H9 (cell line): ENCODE results near the gene ELFN2. TPM values are rescaled to one million over a fixed set of nuclear protein-coding genes. Genes with fewer than 3 reads are reported as not detected.

Experiments used
- DNase-seq: peaks from one replicate; pipeline ENCODE4 v3.0.0-alpha.2; 2017
- H2AFZ ChIP-seq: one replicate; pipeline ENCODE4 v1.6.1; 2013; ENCODE audit warnings: mild to moderate bottlenecking, low read length, control low read depth, moderate library complexity
- H2AK5ac ChIP-seq: 2 replicates; pipeline ENCODE4 v1.6.1; 2013; ENCODE audit warnings: low read length, control low read depth, mixed read lengths; ENCODE audit not compliant: insufficient read length
- H2BK120ac ChIP-seq: one replicate; pipeline ENCODE4 v1.6.1; 2013; ENCODE audit warnings: low read depth, mild to moderate bottlenecking, low read length, control low read depth, inconsistent platforms; ENCODE audit not compliant: poor library complexity, severe bottlenecking
- H2BK12ac ChIP-seq: 2 replicates; pipeline ENCODE4 v1.6.1; 2013; ENCODE audit warnings: low read length, control low read depth, mixed read lengths, low read depth; ENCODE audit not compliant: insufficient read length
- H2BK15ac ChIP-seq: 2 replicates; pipeline ENCODE4 v1.6.1; 2013; ENCODE audit warnings: low read depth, low read length, control low read depth
- H2BK20ac ChIP-seq: one replicate; pipeline ENCODE4 v1.6.1; 2013; ENCODE audit warnings: low read depth, mild to moderate bottlenecking, low read length, control low read depth, inconsistent platforms; ENCODE audit not compliant: poor library complexity, severe bottlenecking
- H2BK5ac ChIP-seq: 2 replicates; pipeline ENCODE4 v1.6.1; 2013; ENCODE audit warnings: low read length, control low read depth, mixed read lengths; ENCODE audit not compliant: insufficient read length
- H3K14ac ChIP-seq: 2 replicates; pipeline ENCODE4 v1.6.1; 2013; ENCODE audit warnings: low read length, control low read depth; ENCODE audit not compliant: insufficient read depth
- H3K18ac ChIP-seq: 2 replicates; pipeline ENCODE4 v1.6.1; 2013; ENCODE audit warnings: low read depth, mild to moderate bottlenecking, mixed read lengths, low read length, control low read depth; ENCODE audit not compliant: insufficient read length
- H3K23ac ChIP-seq: 2 replicates; pipeline ENCODE4 v1.6.1; 2013; ENCODE audit warnings: low read length, control low read depth, mixed read lengths, low read depth; ENCODE audit not compliant: insufficient read length
- H3K23me2 ChIP-seq: 2 replicates; pipeline ENCODE4 v1.6.1; 2013; ENCODE audit warnings: low read depth, mild to moderate bottlenecking, mixed read lengths, low read length, control low read depth; ENCODE audit not compliant: insufficient read length, poor library complexity, severe bottlenecking
- H3K27ac ChIP-seq: 2 replicates; pipeline ENCODE4 v1.5.1; 2013; ENCODE audit warnings: low read length, control low read depth, mixed read lengths, low read depth; ENCODE audit not compliant: insufficient read length
- H3K27me3 ChIP-seq: 2 replicates; pipeline ENCODE4 v1.6.1; 2013; ENCODE audit warnings: low read length, control low read depth, inconsistent platforms; ENCODE audit not compliant: insufficient read depth
- H3K4ac ChIP-seq: 2 replicates; pipeline ENCODE4 v1.6.1; 2013; ENCODE audit warnings: low read depth, mild to moderate bottlenecking, control low read depth, inconsistent platforms, low read length, moderate library complexity
- H3K4me1 ChIP-seq: 2 replicates; pipeline ENCODE4 v1.6.1; 2013; ENCODE audit warnings: low read length, control low read depth, inconsistent platforms; ENCODE audit not compliant: insufficient read depth
- H3K4me2 ChIP-seq: 2 replicates; pipeline ENCODE4 v1.6.1; 2013; ENCODE audit warnings: low read length, control low read depth, mixed read lengths; ENCODE audit not compliant: insufficient read length, insufficient read depth
- H3K56ac ChIP-seq: 2 replicates; pipeline ENCODE4 v1.6.1; 2013; ENCODE audit warnings: low read depth, mild to moderate bottlenecking, mixed read lengths, low read length, control low read depth; ENCODE audit not compliant: insufficient read length
- H3K79me1 ChIP-seq: 2 replicates; pipeline ENCODE4 v1.6.1; 2013; ENCODE audit warnings: low read depth, mild to moderate bottlenecking, moderate library complexity, low read length, control low read depth, inconsistent platforms; ENCODE audit not compliant: insufficient read depth, poor library complexity, severe bottlenecking
- H3K79me2 ChIP-seq: 2 replicates; pipeline ENCODE4 v1.6.1; 2013; ENCODE audit warnings: low read length, control low read depth, inconsistent platforms; ENCODE audit not compliant: insufficient read depth
- H3K9ac ChIP-seq: 2 replicates; pipeline ENCODE4 v1.6.1; 2013; ENCODE audit warnings: low read length, control low read depth, mixed read lengths; ENCODE audit not compliant: insufficient read length; ENCODE audit errors: extremely low read depth
- H3K9me3 ChIP-seq: one replicate; pipeline ENCODE4 v1.6.1; 2013; ENCODE audit warnings: low read depth, low read length, inconsistent platforms; ENCODE audit not compliant: control insufficient read depth
- H3T11ph ChIP-seq: one replicate; pipeline ENCODE4 v1.6.1; 2013; ENCODE audit warnings: mild to moderate bottlenecking, low read length, control low read depth, inconsistent platforms
- H4K20me1 ChIP-seq: one replicate; pipeline ENCODE4 v1.6.1; 2013; ENCODE audit not compliant: control insufficient read depth, insufficient read length, insufficient read depth
- H4K5ac ChIP-seq: 2 replicates; pipeline ENCODE4 v1.6.1; 2013; ENCODE audit warnings: low read depth, mild to moderate bottlenecking, mixed read lengths, low read length, control low read depth; ENCODE audit not compliant: insufficient read length
- H4K8ac ChIP-seq: replicated peaks from 2 replicates; pipeline ENCODE4 v1.6.1; 2013; ENCODE audit warnings: low read length, control low read depth, mixed read lengths, low read depth; ENCODE audit not compliant: insufficient read length
- H4K91ac ChIP-seq: 2 replicates; pipeline ENCODE4 v1.6.1; 2013; ENCODE audit warnings: low read depth, mild to moderate bottlenecking, moderate library complexity, mixed read lengths, low read length, control low read depth; ENCODE audit not compliant: insufficient read length
- H3K27ac Mint-ChIP-seq, 3 experiments: 2 replicates in 2 of 3; 3 replicates in 1 of 3; pipeline ENCODE4 v1.8.0; 2020 to 2021; ENCODE audit warnings: mixed read lengths in 3 of 3, mild to moderate bottlenecking in 1 of 3, moderate library complexity in 1 of 3
- H3K27me3 Mint-ChIP-seq: 2 replicates; pipeline ENCODE4 v1.8.0; 2021; ENCODE audit warnings: low read depth, mild to moderate bottlenecking, moderate library complexity, mixed read lengths
- H3K36me3 Mint-ChIP-seq, 3 experiments: 2 replicates in 2 of 3; 3 replicates in 1 of 3; pipeline ENCODE4 v1.8.0; 2020 to 2021; ENCODE audit warnings: low read depth in 3 of 3, mixed read lengths in 3 of 3; ENCODE audit not compliant: insufficient read depth in 1 of 3
- H3K4me1 Mint-ChIP-seq, 2 experiments: 2 replicates each; pipeline ENCODE4 v1.8.0; 2020; ENCODE audit warnings: mixed read lengths in 2 of 2
- H3K4me3 Mint-ChIP-seq, 2 experiments: 2 replicates in 1 of 2; 3 replicates in 1 of 2; pipeline ENCODE4 v1.8.0; 2020 to 2021; ENCODE audit warnings: mild to moderate bottlenecking in 2 of 2, mixed read lengths in 2 of 2, moderate library complexity in 1 of 2
- H3K9me3 Mint-ChIP-seq, 2 experiments: 2 replicates in 1 of 2; 3 replicates in 1 of 2; pipeline ENCODE4 v1.8.0; 2020; ENCODE audit warnings: mild to moderate bottlenecking in 2 of 2, mixed read lengths in 2 of 2, moderate library complexity in 1 of 2
- WGBS: extraction: QIAGEN DNeasy Blood & Tissue Kit; methylation state at CpG from one replicate; pipeline ENCODE4 v1.1.7; 2013; ENCODE audit warnings: missing lambda C conversion rate, low lambda C conversion rate, mixed read lengths; ENCODE audit not compliant: insufficient read length; ENCODE audit errors: extremely low coverage; 5-methylcytosine and 5-hydroxymethylcytosine counted together
- total RNA-seq: library from RNA; stranded (reverse); gene quantifications from 2 replicates; pipeline ENCODE4 v1.2.1, GENCODE V29; 2021
- TF ChIP-seq, protein P1 (sequence below): fragments of 200-600 bp; sonication (generic); conservative IDR thresholded peaks from 3 replicates; pipeline ENCODE4 v1.8.0; 2021; ENCODE audit warnings: antibody characterized with exemption, mild to moderate bottlenecking

Gene ELFN2
- total RNA-seq, 1 experiment from 2014 or later: 0.70 TPM

DNA sequence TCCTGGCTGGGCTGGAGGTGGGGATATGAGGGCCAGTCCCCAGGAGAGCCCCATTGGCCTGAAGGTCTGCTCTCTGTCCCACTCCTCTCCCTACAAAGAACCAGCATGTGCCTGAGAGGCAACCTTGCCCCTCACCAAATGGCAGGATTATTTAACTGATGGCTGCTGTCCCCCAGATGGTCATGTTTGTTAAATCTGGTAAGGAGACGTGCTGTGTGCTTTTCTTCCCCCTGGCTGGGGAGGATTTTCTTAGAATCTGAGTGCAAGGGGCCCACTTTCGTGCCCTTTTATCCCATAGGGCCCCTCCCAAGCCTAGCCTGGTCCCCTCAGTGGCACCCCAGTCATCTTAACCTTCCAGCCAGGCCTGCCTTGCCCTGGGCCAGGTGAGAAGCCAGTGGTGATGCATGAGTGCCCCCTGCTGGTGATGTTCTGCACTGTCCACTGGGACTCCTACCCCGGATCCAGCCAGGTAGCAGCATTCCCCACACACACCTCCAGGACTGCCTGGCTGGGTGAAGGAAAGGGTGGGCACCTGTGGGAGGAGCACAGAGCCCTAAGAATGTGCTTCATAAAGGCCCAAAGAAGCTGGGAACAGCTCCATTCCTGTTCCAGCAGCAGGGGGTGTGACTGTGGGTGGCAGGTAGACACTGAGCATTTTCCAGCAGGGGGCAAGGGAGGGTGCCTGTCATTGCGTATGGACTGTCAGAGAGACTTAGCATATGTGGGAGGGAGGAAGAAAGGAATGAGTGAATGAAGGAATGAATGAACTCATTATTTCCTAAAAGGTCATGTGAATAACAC lies 30.0 kb upstream of the ELFN2 start:
- H4K20me1 ChIP-seq: no peaks in the 10 kb centered on the region
- no peak overlapping the region for H3K56ac ChIP-seq
- no peak overlapping the region for H2BK12ac ChIP-seq
- Mint-ChIP-seq H3K27ac (no peak overlapping the region), H3K27me3 (peaks cover 22% of the 10 kb centered on the region), H3K36me3 (no peaks in the 10 kb centered on the region), H3K9me3 (no peaks in the 10 kb centered on the region; a peak in 1 of 5 replicates), H3K4me1 (peaks cover 12 to 37% of the 10 kb centered on the region in 2 experiments), H3K4me3 (no peak overlapping the region)
- no peak overlapping the region for H3K4me2 ChIP-seq
- H3K23me2 ChIP-seq: no peaks in the 10 kb centered on the region
- H3K23ac ChIP-seq: no peak overlapping the region
- H3K79me2 ChIP-seq: no peaks in the 10 kb centered on the region
- no peak overlapping the region for H3T11ph ChIP-seq
- DNase-seq: peak; percentile 88
- no peak overlapping the region for H4K8ac ChIP-seq
- no peak overlapping the region for H2BK15ac ChIP-seq
- H3K27ac ChIP-seq: no peak overlapping the region
- no peak overlapping the region for H3K14ac ChIP-seq
- no peak overlapping the region for H2AFZ ChIP-seq
- no peak overlapping the region for H4K91ac ChIP-seq
- H2BK5ac ChIP-seq: no peak overlapping the region
- no peaks in the 10 kb centered on the region for H3K27me3 ChIP-seq
- H2BK20ac ChIP-seq: no peak overlapping the region
- H3K9me3 ChIP-seq: no peaks in the 10 kb centered on the region
- no peak overlapping the region for H3K18ac ChIP-seq
- H3K4me1 ChIP-seq: no peaks in the 10 kb centered on the region
- no peaks in the 10 kb centered on the region for H3K79me1 ChIP-seq
- no CpG with 5 or more reads among the region's 4 CpGs for WGBS
- TF ChIP-seq, protein P1, sequence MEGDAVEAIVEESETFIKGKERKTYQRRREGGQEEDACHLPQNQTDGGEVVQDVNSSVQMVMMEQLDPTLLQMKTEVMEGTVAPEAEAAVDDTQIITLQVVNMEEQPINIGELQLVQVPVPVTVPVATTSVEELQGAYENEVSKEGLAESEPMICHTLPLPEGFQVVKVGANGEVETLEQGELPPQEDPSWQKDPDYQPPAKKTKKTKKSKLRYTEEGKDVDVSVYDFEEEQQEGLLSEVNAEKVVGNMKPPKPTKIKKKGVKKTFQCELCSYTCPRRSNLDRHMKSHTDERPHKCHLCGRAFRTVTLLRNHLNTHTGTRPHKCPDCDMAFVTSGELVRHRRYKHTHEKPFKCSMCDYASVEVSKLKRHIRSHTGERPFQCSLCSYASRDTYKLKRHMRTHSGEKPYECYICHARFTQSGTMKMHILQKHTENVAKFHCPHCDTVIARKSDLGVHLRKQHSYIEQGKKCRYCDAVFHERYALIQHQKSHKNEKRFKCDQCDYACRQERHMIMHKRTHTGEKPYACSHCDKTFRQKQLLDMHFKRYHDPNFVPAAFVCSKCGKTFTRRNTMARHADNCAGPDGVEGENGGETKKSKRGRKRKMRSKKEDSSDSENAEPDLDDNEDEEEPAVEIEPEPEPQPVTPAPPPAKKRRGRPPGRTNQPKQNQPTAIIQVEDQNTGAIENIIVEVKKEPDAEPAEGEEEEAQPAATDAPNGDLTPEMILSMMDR: peak; percentile 98
- H2BK120ac ChIP-seq: no peak overlapping the region
- no peak overlapping the region for H3K9ac ChIP-seq
- no peak overlapping the region for H4K5ac ChIP-seq
- H2AK5ac ChIP-seq: no peak overlapping the region
- no peak overlapping the region for H3K4ac ChIP-seq
